ENCODE data around the gene ADCY2.

The ADCY2 gene

DNA sequence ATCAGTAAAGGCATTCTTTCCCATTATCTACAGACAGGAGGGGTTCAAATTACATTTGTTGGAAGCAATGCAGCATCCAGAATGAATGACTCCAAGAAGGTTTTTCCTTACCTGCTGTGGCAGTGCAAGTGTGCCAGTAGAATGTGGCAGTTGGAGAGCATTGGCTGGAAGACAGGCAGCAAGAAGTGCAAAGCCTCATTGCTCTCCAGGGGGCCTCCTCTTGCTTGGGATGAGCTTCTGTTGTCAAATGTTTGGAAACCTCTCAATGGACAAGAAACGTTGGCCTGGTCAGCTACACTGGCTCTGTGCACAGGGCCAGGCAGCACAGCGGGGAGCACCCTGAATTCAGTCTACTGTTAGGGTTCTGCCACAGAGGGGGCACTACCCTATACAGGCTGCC, 226.6 kb downstream of the ADCY2 start:
- H3K4me3 ChIP-seq (ENCODE audit: low read depth, low read length): no peak overlapping the region
- H3K27ac ChIP-seq (ENCODE audit: low read depth, low read length): no peak overlapping the region
- H3K9me3 ChIP-seq (ENCODE audit: control insufficient read depth, insufficient read depth, low read depth, low read length): no peaks in the 10 kb centered on the region
- H3K4me1 ChIP-seq (ENCODE audit: control insufficient read depth, insufficient read depth, low read length): peaks cover 6% of the 10 kb centered on the region
- H3K27me3 ChIP-seq (ENCODE audit: control insufficient read depth, insufficient read depth, low read length): no peaks in the 10 kb centered on the region
- H3K36me3 ChIP-seq (ENCODE audit: control insufficient read depth, insufficient read depth, low read length): peaks cover 27% of the 10 kb centered on the region
- H3K9ac ChIP-seq (ENCODE audit: low read length): no peak overlapping the region

GRCh38 chr5:7625740-7626139, 229.8 kb downstream of the ADCY2 start:
- Histone ChIP-seq H3K36me3 (ENCODE audit: control insufficient read depth, insufficient read depth, low read length) (peaks cover 42% of the 10 kb centered on the region), H3K9me3 (ENCODE audit: control insufficient read depth, insufficient read depth, low read depth, low read length) (no peaks in the 10 kb centered on the region), H3K27me3 (ENCODE audit: control insufficient read depth, insufficient read depth, low read length) (no peaks in the 10 kb centered on the region), H3K4me3 (ENCODE audit: low read depth, low read length) (no peak overlapping the region), H3K27ac (ENCODE audit: low read depth, low read length) (no peak overlapping the region), H3K9ac (ENCODE audit: low read length) (no peak overlapping the region), H3K4me1 (ENCODE audit: control insufficient read depth, insufficient read depth, low read length) (peaks cover under 1% of the 10 kb centered on the region; the same call in 1 of the 2 replicates)

GRCh38 chr5:7628248-7628647, 232.3 kb downstream of the ADCY2 start:
- H3K36me3 ChIP-seq (ENCODE audit: control insufficient read depth, insufficient read depth, low read length): peaks cover 40% of the 10 kb centered on the region
- H3K27me3 ChIP-seq (ENCODE audit: control insufficient read depth, insufficient read depth, low read length): no peaks in the 10 kb centered on the region
- H3K4me3 ChIP-seq (ENCODE audit: low read depth, low read length): no peak overlapping the region
- H3K9me3 ChIP-seq (ENCODE audit: control insufficient read depth, insufficient read depth, low read depth, low read length): no peaks in the 10 kb centered on the region
- no peaks in the 10 kb centered on the region for H3K4me1 ChIP-seq (ENCODE audit: control insufficient read depth, insufficient read depth, low read length)
- H3K9ac ChIP-seq (ENCODE audit: low read length): no peak overlapping the region
- H3K27ac ChIP-seq (ENCODE audit: low read depth, low read length): no peak overlapping the region

DNA sequence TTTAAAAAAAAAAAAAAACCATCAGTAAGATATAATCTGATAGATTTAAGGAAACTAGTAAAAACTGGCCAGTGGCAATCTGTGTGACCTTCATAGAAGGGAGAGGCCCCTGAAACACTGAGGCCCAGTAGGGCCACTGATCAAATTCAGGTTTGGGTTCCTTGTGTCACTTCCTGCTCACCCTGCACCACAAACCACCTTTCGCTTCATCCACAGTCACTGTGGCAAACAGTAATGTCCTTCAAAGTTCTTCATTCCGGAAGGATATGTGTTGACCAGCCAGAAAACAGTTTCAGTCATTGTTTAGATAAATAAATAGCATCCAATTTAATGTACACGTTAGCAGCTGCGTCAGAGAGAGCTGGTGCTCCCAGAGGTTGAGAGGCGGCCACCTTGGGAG, 232.9 kb downstream of the ADCY2 start:
- no peaks in the 10 kb centered on the region for H3K4me1 ChIP-seq (ENCODE audit: control insufficient read depth, insufficient read depth, low read length)
- no peak overlapping the region for H3K4me3 ChIP-seq (ENCODE audit: low read depth, low read length)
- no peaks in the 10 kb centered on the region for H3K9me3 ChIP-seq (ENCODE audit: control insufficient read depth, insufficient read depth, low read depth, low read length)
- no peak overlapping the region for H3K9ac ChIP-seq (ENCODE audit: low read length)
- peaks cover 36% of the 10 kb centered on the region for H3K36me3 ChIP-seq (ENCODE audit: control insufficient read depth, insufficient read depth, low read length)
- H3K27ac ChIP-seq (ENCODE audit: low read depth, low read length): no peak overlapping the region
- H3K27me3 ChIP-seq (ENCODE audit: control insufficient read depth, insufficient read depth, low read length): no peaks in the 10 kb centered on the region

- no peaks in the 10 kb centered on the region for H3K27me3 ChIP-seq (ENCODE audit: control insufficient read depth, insufficient read depth, low read length)
- peaks cover 36% of the 10 kb centered on the region for H3K36me3 ChIP-seq (ENCODE audit: control insufficient read depth, insufficient read depth, low read length)
- no peaks in the 10 kb centered on the region for H3K9me3 ChIP-seq (ENCODE audit: control insufficient read depth, insufficient read depth, low read depth, low read length)
- no peak overlapping the region for H3K9ac ChIP-seq (ENCODE audit: low read length)
- no peak overlapping the region for H3K27ac ChIP-seq (ENCODE audit: low read depth, low read length)
- no peaks in the 10 kb centered on the region for H3K4me1 ChIP-seq (ENCODE audit: control insufficient read depth, insufficient read depth, low read length)
- no peak overlapping the region for H3K4me3 ChIP-seq (ENCODE audit: low read depth, low read length)
These were observed 233.6 kb downstream of the ADCY2 start for GRCh38 chr5:7629561-7629960.

- no peak overlapping the region for H3K9ac ChIP-seq (ENCODE audit: low read length)
- 0 out of 2 replicates have a peak, but pooled peaks cover 3% of the 10 kb centered on the region for H3K9me3 ChIP-seq (ENCODE audit: control insufficient read depth, insufficient read depth, low read depth, low read length)
- H3K4me1 ChIP-seq (ENCODE audit: control insufficient read depth, insufficient read depth, low read length): no peaks in the 10 kb centered on the region
- peaks cover 3% of the 10 kb centered on the region; the same call in 1 of the 2 replicates for H3K36me3 ChIP-seq (ENCODE audit: control insufficient read depth, insufficient read depth, low read length)
- no peak overlapping the region for H3K27ac ChIP-seq (ENCODE audit: low read depth, low read length)
- H3K27me3 ChIP-seq (ENCODE audit: control insufficient read depth, insufficient read depth, low read length): no peaks in the 10 kb centered on the region
- no peak overlapping the region for H3K4me3 ChIP-seq (ENCODE audit: low read depth, low read length)
These were observed 238.9 kb downstream of the ADCY2 start for GRCh38 chr5:7634837-7635236.

- H3K4me3 ChIP-seq (ENCODE audit: low read depth, low read length): no peak overlapping the region
- H3K27me3 ChIP-seq (ENCODE audit: control insufficient read depth, insufficient read depth, low read length): no peaks in the 10 kb centered on the region
- H3K9me3 ChIP-seq (ENCODE audit: control insufficient read depth, insufficient read depth, low read depth, low read length): 0 out of 2 replicates have a peak, but pooled peaks cover 3% of the 10 kb centered on the region
- H3K9ac ChIP-seq (ENCODE audit: low read length): no peak overlapping the region
- no peaks in the 10 kb centered on the region for H3K4me1 ChIP-seq (ENCODE audit: control insufficient read depth, insufficient read depth, low read length)
- 0 out of 2 replicates have a peak, but pooled peaks cover 3% of the 10 kb centered on the region for H3K36me3 ChIP-seq (ENCODE audit: control insufficient read depth, insufficient read depth, low read length)
- H3K27ac ChIP-seq (ENCODE audit: low read depth, low read length): no peak overlapping the region
These were observed 242.5 kb downstream of the ADCY2 start for GRCh38 chr5:7638456-7638855.

GRCh38 chr5:7642029-7642428, 246.1 kb downstream of the ADCY2 start:
- H3K27me3 ChIP-seq (ENCODE audit: control insufficient read depth, insufficient read depth, low read length): no peaks in the 10 kb centered on the region
- 0 out of 2 replicates have a peak, but pooled peaks cover 3% of the 10 kb centered on the region for H3K36me3 ChIP-seq (ENCODE audit: control insufficient read depth, insufficient read depth, low read length)
- no peak overlapping the region for H3K27ac ChIP-seq (ENCODE audit: low read depth, low read length)
- no peak overlapping the region for H3K9ac ChIP-seq (ENCODE audit: low read length)
- H3K9me3 ChIP-seq (ENCODE audit: control insufficient read depth, insufficient read depth, low read depth, low read length): 0 out of 2 replicates have a peak, but pooled peaks cover 3% of the 10 kb centered on the region
- H3K4me1 ChIP-seq (ENCODE audit: control insufficient read depth, insufficient read depth, low read length): peaks cover 14% of the 10 kb centered on the region
- no peak overlapping the region for H3K4me3 ChIP-seq (ENCODE audit: low read depth, low read length)

GRCh38 chr5:7644723-7645122, 248.8 kb downstream of the ADCY2 start:
- Histone ChIP-seq H3K4me1 (ENCODE audit: control insufficient read depth, insufficient read depth, low read length) (peaks cover 14% of the 10 kb centered on the region), H3K9ac (ENCODE audit: low read length) (no peak overlapping the region), H3K27ac (ENCODE audit: low read depth, low read length) (no peak overlapping the region), H3K4me3 (ENCODE audit: low read depth, low read length) (no peak overlapping the region), H3K36me3 (ENCODE audit: control insufficient read depth, insufficient read depth, low read length) (no peaks in the 10 kb centered on the region), H3K27me3 (ENCODE audit: control insufficient read depth, insufficient read depth, low read length) (no peaks in the 10 kb centered on the region), H3K9me3 (ENCODE audit: control insufficient read depth, insufficient read depth, low read depth, low read length) (no peaks in the 10 kb centered on the region)

GRCh38 chr5:7650755-7651154, 254.8 kb downstream of the ADCY2 start:
- no peaks in the 10 kb centered on the region; the same call in 1 of the 2 replicates for H3K36me3 ChIP-seq (ENCODE audit: control insufficient read depth, insufficient read depth, low read length)
- no peak overlapping the region for H3K9ac ChIP-seq (ENCODE audit: low read length)
- H3K4me3 ChIP-seq (ENCODE audit: low read depth, low read length): no peak overlapping the region
- no peak overlapping the region for H3K27ac ChIP-seq (ENCODE audit: low read depth, low read length)
- H3K27me3 ChIP-seq (ENCODE audit: control insufficient read depth, insufficient read depth, low read length): no peaks in the 10 kb centered on the region
- H3K4me1 ChIP-seq (ENCODE audit: control insufficient read depth, insufficient read depth, low read length): peaks cover 2% of the 10 kb centered on the region; the same call in 1 of the 2 replicates
- H3K9me3 ChIP-seq (ENCODE audit: control insufficient read depth, insufficient read depth, low read depth, low read length): no peaks in the 10 kb centered on the region

GRCh38 chr5:7653046-7653445, 257.1 kb downstream of the ADCY2 start:
- H3K9ac ChIP-seq (ENCODE audit: low read length): no peak overlapping the region
- H3K27ac ChIP-seq (ENCODE audit: low read depth, low read length): no peak overlapping the region
- H3K36me3 ChIP-seq (ENCODE audit: control insufficient read depth, insufficient read depth, low read length): no peaks in the 10 kb centered on the region; the same call in 1 of the 2 replicates
- H3K27me3 ChIP-seq (ENCODE audit: control insufficient read depth, insufficient read depth, low read length): no peaks in the 10 kb centered on the region
- H3K9me3 ChIP-seq (ENCODE audit: control insufficient read depth, insufficient read depth, low read depth, low read length): no peaks in the 10 kb centered on the region
- no peak overlapping the region for H3K4me3 ChIP-seq (ENCODE audit: low read depth, low read length)
- H3K4me1 ChIP-seq (ENCODE audit: control insufficient read depth, insufficient read depth, low read length): no peaks in the 10 kb centered on the region

DNA sequence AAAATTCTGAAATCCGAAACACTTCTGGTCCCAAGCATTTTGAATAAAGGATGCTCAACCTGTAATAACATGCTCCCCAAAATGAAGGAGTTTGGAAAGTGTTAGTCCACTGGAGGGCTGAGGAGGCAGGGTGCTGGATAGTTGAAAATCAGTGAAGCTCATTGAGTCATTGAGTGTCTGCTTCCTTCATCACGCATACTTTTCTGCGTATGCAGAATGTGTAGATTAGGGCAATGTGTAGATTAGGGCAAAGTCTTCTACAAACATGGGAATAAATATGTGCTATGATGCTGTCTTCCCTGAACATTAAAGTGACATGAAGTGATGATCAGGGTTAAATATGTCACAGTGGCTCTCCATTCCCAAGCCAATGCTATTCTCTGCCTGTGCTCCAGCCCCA, 261.2 kb downstream of the ADCY2 start:
- H3K9ac ChIP-seq (ENCODE audit: low read length): no peak overlapping the region
- no peak overlapping the region for H3K4me3 ChIP-seq (ENCODE audit: low read depth, low read length)
- peaks cover 4% of the 10 kb centered on the region; the same call in 1 of the 2 replicates for H3K4me1 ChIP-seq (ENCODE audit: control insufficient read depth, insufficient read depth, low read length)
- H3K27me3 ChIP-seq (ENCODE audit: control insufficient read depth, insufficient read depth, low read length): no peaks in the 10 kb centered on the region
- H3K27ac ChIP-seq (ENCODE audit: low read depth, low read length): no peak overlapping the region
- no peaks in the 10 kb centered on the region; the same call in 1 of the 2 replicates for H3K36me3 ChIP-seq (ENCODE audit: control insufficient read depth, insufficient read depth, low read length)
- no peaks in the 10 kb centered on the region for H3K9me3 ChIP-seq (ENCODE audit: control insufficient read depth, insufficient read depth, low read depth, low read length)

Measured in HUES6 (cell line).